ENCODE data around the gene BFSP2.

- TF ChIP-seq ZNF225 (CRISPR knock-in tag; IDR thresholded peaks at IDR 0.05) (no peak), MLXIP (CRISPR knock-in tag; IDR thresholded peaks at IDR 0.05; ENCODE audit: borderline replicate concordance) (no peak), SNRNP70 (IDR thresholded peaks at IDR 0.05; ENCODE audit: low read depth, low read length) (no peak)
These were observed 112.7 kb downstream of the BFSP2 start for GRCh38 chr3:133512416-133513089.
